Jurkat, Clone E6-1 (cell line): Measurements from ENCODE around the gene CR1.
"Not testable (repeated sequence)": the region's sequence is repeated elsewhere in the genome, so short reads cannot be mapped to it uniquely, and the experiment has no call there.

Source experiments
- DNase-seq: peaks from one replicate; pipeline ENCODE4 v3.0.0-alpha.2; 2011; ENCODE audit warnings: low read depth, low spot score
- H3K4me3 ChIP-seq: 2 replicates; pipeline ENCODE4 v1.5.1; 2011; ENCODE audit warnings: mild to moderate bottlenecking, low read length, control low read depth, moderate library complexity

Gene CR1

GRCh38 chr1:207575381-207575780, 79.4 kb downstream of the CR1 start:
- not testable (repeated sequence) for DNase-seq

GRCh38 chr1:207578796-207579435, 83.0 kb downstream of the CR1 start:
- H3K4me3 ChIP-seq, result no peak overlapping the region
- no peak for DNase-seq

More at GRCh38 chr1:207575381-207575780, 79.4 kb downstream of the CR1 start:
- H3K4me3 ChIP-seq, result not testable (repeated sequence)

GRCh38 chr1:207579436-207579799, 83.5 kb downstream of the CR1 start:
- DNase-seq, result peak; percentile 53
- H3K4me3 ChIP-seq, result no peak overlapping the region

GRCh38 chr1:207581496-207582153, 85.7 kb downstream of the CR1 start:
- no peak for DNase-seq
- H3K4me3 ChIP-seq, result no peak overlapping the region

- DNase-seq, H3K4me3 ChIP-seq: not testable (repeated sequence)
These were observed 93.5 kb downstream of the CR1 start for GRCh38 chr1:207589506-207589905.

GRCh38 chr1:207591205-207591604, 95.2 kb downstream of the CR1 start:
- H3K4me3 ChIP-seq, DNase-seq: not testable (repeated sequence)

- not testable (repeated sequence) for H3K4me3 ChIP-seq, DNase-seq
These were observed 98.1 kb downstream of the CR1 start for GRCh38 chr1:207594095-207594494.

GRCh38 chr1:207603777-207604176, 107.8 kb downstream of the CR1 start:
- DNase-seq, result no peak
- H3K4me3 ChIP-seq, result no peak overlapping the region

- no peak for DNase-seq
These were observed 109.7 kb downstream of the CR1 start for GRCh38 chr1:207605444-207606361.

DNA sequence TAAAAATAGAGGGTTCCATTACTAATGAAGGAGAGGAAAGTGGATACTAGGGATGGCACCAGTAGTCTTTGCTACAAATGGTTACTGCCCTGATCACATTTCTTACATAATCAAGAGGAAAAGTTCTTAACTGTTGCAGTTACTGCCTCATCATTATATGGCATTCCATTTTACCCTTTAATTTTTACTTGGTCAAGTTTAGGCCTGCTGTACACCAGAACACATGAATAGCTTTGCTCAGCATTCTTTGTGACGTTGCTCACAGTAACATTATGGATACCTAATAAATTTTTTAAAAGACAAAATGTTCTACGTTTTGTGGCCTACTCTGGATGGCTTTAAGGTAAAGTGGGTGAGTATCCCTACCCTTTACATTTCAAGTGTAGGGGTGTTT, 110.4 kb downstream of the CR1 start:
- no peak for DNase-seq

More at GRCh38 chr1:207605444-207606361, 109.7 kb downstream of the CR1 start:
- no peak overlapping the region for H3K4me3 ChIP-seq

GRCh38 chr1:207612762-207613161, 116.8 kb downstream of the CR1 start:
- no peak for DNase-seq
- no peak overlapping the region for H3K4me3 ChIP-seq

More for the DNA sequence above, 110.4 kb downstream of the CR1 start:
- no peak overlapping the region for H3K4me3 ChIP-seq

- DNase-seq, result peak; percentile 35
- H3K4me3 ChIP-seq, result no peak overlapping the region
These were observed 124.0 kb downstream of the CR1 start for GRCh38 chr1:207619871-207620542.

GRCh38 chr1:207620543-207620893, 124.6 kb downstream of the CR1 start:
- H3K4me3 ChIP-seq, result no peak overlapping the region
- DNase-seq, result no peak

DNA sequence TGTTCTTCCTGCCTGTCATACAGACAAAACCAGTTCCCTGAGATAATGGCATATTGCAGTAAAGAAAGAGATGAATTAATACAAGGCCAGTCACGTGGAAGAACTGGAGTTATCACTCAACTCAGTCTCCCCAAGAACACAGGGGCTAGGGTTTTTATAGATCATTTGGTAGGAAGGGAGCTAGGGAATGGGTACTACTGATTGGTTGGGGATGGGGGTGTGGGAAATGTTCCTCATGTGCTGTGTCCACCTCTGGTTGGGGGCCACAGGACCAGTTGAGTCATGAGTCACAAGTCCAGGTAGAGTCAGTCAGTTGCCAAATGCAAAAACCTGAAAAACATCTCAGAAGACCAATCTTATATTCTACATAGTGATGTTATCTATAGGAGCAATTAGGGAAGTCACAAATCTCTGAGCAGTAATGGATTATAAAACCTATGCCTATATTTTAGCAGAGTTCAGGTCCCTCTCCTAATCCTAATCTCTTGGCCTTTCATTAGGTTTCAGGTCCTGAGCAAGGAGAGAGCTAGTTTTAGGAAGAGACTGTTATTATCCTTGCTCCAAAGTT, 129.6 kb downstream of the CR1 start:
- not testable (repeated sequence) for H3K4me3 ChIP-seq, DNase-seq

GRCh38 chr1:207626972-207627337, 131.0 kb downstream of the CR1 start:
- H3K4me3 ChIP-seq, result no peak overlapping the region
- no peak for DNase-seq

DNA sequence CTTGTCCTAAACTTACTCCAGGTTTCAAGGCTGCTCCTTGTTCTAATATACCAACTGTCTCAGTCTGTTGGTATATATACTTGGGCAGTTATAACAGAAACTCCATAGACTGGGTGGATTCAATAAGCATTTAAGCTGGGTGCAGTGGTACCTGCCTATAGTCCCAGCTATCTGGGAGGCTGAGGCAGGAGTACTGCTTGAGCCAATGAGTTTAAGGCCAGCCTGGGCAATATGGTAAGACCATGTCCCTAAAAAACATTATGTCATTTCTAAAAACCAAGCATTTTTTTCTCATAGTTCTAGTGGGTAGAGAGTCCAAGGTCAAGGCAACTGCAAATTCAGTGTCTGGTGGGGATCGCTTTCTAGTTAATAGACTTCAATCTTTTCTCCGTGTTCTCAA, 131.5 kb downstream of the CR1 start:
- DNase-seq, result no peak
- no peak overlapping the region for H3K4me3 ChIP-seq

GRCh38 chr1:207628776-207629175, 132.8 kb downstream of the CR1 start:
- no peak for DNase-seq
- no peak overlapping the region for H3K4me3 ChIP-seq

- DNase-seq, result no peak
- H3K4me3 ChIP-seq, result no peak overlapping the region
These were observed 135.2 kb downstream of the CR1 start for GRCh38 chr1:207631137-207631536.

GRCh38 chr1:207633226-207633625, 137.3 kb downstream of the CR1 start:
- DNase-seq, result no peak
- H3K4me3 ChIP-seq, result no peak overlapping the region
